ENCODE data around the gene HERC4.

GRCh38 chr10:68081916-68082315 lies 6.8 kb upstream of the HERC4 start:
- TF ChIP-seq POLR2A (IDR thresholded peaks at IDR 0.05) (no peak), POLR2AphosphoS5 (IDR thresholded peaks at IDR 0.05) (no peak)
- TF ChIP-seq, protein P1, sequence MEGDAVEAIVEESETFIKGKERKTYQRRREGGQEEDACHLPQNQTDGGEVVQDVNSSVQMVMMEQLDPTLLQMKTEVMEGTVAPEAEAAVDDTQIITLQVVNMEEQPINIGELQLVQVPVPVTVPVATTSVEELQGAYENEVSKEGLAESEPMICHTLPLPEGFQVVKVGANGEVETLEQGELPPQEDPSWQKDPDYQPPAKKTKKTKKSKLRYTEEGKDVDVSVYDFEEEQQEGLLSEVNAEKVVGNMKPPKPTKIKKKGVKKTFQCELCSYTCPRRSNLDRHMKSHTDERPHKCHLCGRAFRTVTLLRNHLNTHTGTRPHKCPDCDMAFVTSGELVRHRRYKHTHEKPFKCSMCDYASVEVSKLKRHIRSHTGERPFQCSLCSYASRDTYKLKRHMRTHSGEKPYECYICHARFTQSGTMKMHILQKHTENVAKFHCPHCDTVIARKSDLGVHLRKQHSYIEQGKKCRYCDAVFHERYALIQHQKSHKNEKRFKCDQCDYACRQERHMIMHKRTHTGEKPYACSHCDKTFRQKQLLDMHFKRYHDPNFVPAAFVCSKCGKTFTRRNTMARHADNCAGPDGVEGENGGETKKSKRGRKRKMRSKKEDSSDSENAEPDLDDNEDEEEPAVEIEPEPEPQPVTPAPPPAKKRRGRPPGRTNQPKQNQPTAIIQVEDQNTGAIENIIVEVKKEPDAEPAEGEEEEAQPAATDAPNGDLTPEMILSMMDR (IDR thresholded peaks at IDR 0.05 in 8 of 11, conservative IDR thresholded peaks at IDR 0.05 in 3 of 11) = no peak

Measured in spleen (tissue), 7 donors.